ENCODE results near the gene ZMYND8.

Gene ZMYND8

GRCh38 chr20:47354464-47354713, 2.1 kb downstream of the ZMYND8 start:
- no peak for DNase-seq (ENCODE audit: extremely low read depth, low read depth)
- no peak for TF ChIP-seq CTCF (IDR thresholded peaks at IDR 0.05; ENCODE audit: low read depth, low read length)

GRCh38 chr20:47353692-47354463, 2.6 kb downstream of the ZMYND8 start:
- no peak for DNase-seq (ENCODE audit: extremely low read depth, low read depth)
- no peak for TF ChIP-seq CTCF (IDR thresholded peaks at IDR 0.05; ENCODE audit: low read depth, low read length)

GRCh38 chr20:47353239-47353691, 3.2 kb downstream of the ZMYND8 start:
- DNase-seq (ENCODE audit: extremely low read depth, low read depth): no peak
- no peak for TF ChIP-seq CTCF (IDR thresholded peaks at IDR 0.05; ENCODE audit: low read depth, low read length)

- no peak for DNase-seq (ENCODE audit: extremely low read depth, low read depth)
- TF ChIP-seq CTCF (IDR thresholded peaks at IDR 0.05; ENCODE audit: low read depth, low read length): no peak
These were observed 3.9 kb downstream of the ZMYND8 start for GRCh38 chr20:47352332-47353238.

GRCh38 chr20:47351643-47352331, 4.7 kb downstream of the ZMYND8 start:
- DNase-seq (ENCODE audit: extremely low read depth, low read depth): no peak
- TF ChIP-seq CTCF (IDR thresholded peaks at IDR 0.05; ENCODE audit: low read depth, low read length): no peak

GRCh38 chr20:47350691-47351545, 5.6 kb downstream of the ZMYND8 start:
- DNase-seq (ENCODE audit: extremely low read depth, low read depth): no peak
- TF ChIP-seq CTCF (IDR thresholded peaks at IDR 0.05; ENCODE audit: low read depth, low read length): no peak
